Transverse colon (tissue), 4 donors: ENCODE results near the gene SNUPN. TPM values are rescaled to one million over a fixed set of nuclear protein-coding genes. Genes with fewer than 3 reads are reported as not detected.

Experiments used
- DNase-seq: peaks from one replicate; pipeline ENCODE4 v3.0.0-alpha.2; 2019
- H3K27ac ChIP-seq, 4 donors: fragments of 200-600 bp; sonication (generic); 2 replicates each; pipeline ENCODE4 v1.5.1; 2016 to 2018; ENCODE audit warnings: inconsistent platforms in 4 of 4
- H3K27me3 ChIP-seq: fragments of 200-600 bp; sonication (generic); 2 replicates; pipeline ENCODE4 v1.5.1; 2017; ENCODE audit warnings: inconsistent platforms
- H3K36me3 ChIP-seq, 4 donors: fragments of 200-600 bp; sonication (generic); 2 replicates each; pipeline ENCODE4 v1.5.1; 2017 to 2019; ENCODE audit warnings: inconsistent platforms in 4 of 4
- H3K4me1 ChIP-seq, 4 donors: fragments of 200-600 bp; sonication (generic); 2 replicates each; pipeline ENCODE4 v1.5.1; 2017 to 2020; ENCODE audit warnings: inconsistent platforms in 4 of 4
- H3K4me3 ChIP-seq, 4 donors: fragments of 200-600 bp; sonication (generic); 1 replicate in 1 of 4; 2 replicates in 3 of 4; pipeline versions ENCODE4 v1.5.1 to v1.6.1; 2017 to 2019; ENCODE audit warnings: inconsistent platforms in 4 of 4
- H3K9me3 ChIP-seq, 2 donors: fragments of 200-600 bp; sonication (generic); 2 replicates each; pipeline ENCODE4 v1.5.1; 2017 to 2019; ENCODE audit warnings: inconsistent platforms in 2 of 2
- CTCF ChIP-seq, 5 experiments: fragments of 200-600 bp in 3 of 5; fragments of 450-650 bp in 2 of 5; sonication (generic) in 3 of 5; IDR thresholded peaks; 1 replicate in 2 of 5; 2 replicates in 3 of 5; pipeline ENCODE4 v1.5.1; 2016 to 2017; ENCODE audit warnings: antibody characterized with exemption in 5 of 5, inconsistent platforms in 3 of 5, mild to moderate bottlenecking in 2 of 5, moderate library complexity in 1 of 5
- EP300 ChIP-seq: sonication (generic); formaldehyde crosslinking; IDR thresholded peaks from one replicate; pipeline ENCODE4 v1.6.1; 2017; ENCODE audit warnings: antibody characterized with exemption, low read depth
- POLR2A ChIP-seq: fragments of 450-650 bp; IDR thresholded peaks from one replicate; pipeline ENCODE4 v1.6.1; 2016; ENCODE audit warnings: antibody characterized with exemption, mild to moderate bottlenecking, moderate library complexity
- POLR2AphosphoS5 ChIP-seq, 3 donors: sonication (generic); formaldehyde crosslinking; IDR thresholded peaks; one replicate each; pipeline ENCODE4 v1.6.1; 2016; ENCODE audit warnings: antibody characterized with exemption in 3 of 3
- WGBS, 2 donors: methylation state at CpG; one replicate each; pipeline ENCODE4 v1.1.5; 2018; ENCODE audit warnings: low coverage in 1 of 2; 5-methylcytosine and 5-hydroxymethylcytosine counted together
- in situ Hi-C, 4 donors: fragments of 200-750 bp; cut with MboI; loops; one replicate each; pipeline versions ENCODE4 v1.15.0 to v1.15.1; 2017; ENCODE audit warnings: low sequenced_read_pairs in 3 of 4, low pct_ligation_motif_present in 1 of 4, low pct_unique_long_range_greater_than_20kb in 1 of 4
- intact Hi-C: fragments of 100-400 bp; cut with DNase I; formaldehyde crosslinking; loops from one replicate; pipeline ENCODE4 v1.15.1; 2023; ENCODE audit warnings: low total_unique reads
- total RNA-seq, 4 donors: library from RNA; depleted of rRNA; stranded (reverse); fragments of >200 nt; gene quantifications; one replicate each; pipeline ENCODE4 v1.1.0, GENCODE V29; 2016

SNUPN gene
- total RNA-seq, 4 donors from 2014 or later, result 9.4 to 29.5 (median 23.2) TPM

DNA sequence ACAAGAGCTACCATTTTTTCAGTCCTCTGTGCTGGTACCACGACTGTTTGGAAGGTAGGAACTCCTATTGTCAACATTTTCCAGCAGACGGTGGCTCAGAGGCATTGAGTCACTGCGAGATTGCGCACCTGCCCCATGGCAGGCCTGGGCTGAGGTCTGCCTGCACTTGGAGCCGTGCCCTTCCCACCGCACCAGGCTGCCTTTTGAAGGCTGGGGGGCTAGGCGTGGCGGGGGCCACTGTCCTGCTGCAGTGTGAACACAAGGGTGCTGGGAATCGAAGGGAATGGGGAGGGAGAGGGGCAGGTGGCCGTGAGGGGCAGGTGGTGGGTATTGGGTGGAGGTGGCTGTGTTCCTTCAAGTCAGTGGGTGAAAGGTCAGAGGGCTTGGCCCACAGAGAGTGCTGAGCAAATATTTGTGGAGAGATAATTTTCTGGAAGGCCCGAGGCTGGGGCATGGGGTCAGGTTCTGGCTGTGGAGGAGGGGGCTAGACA, 38.5 kb upstream of the SNUPN start:
- intact Hi-C loops, result no loop called here
- no peak overlapping the region for H3K4me3 ChIP-seq
- DNase-seq, result peak; percentile 67
- TF ChIP-seq POLR2AphosphoS5 (IDR thresholded peaks at IDR 0.05), result peak in 2 of 3 donors; percentile 13 to 37
- TF ChIP-seq EP300, result no peak
- TF ChIP-seq POLR2A, result no peak
- no peak for TF ChIP-seq CTCF (IDR thresholded peaks at IDR 0.05)
- peak overlapping the region; percentile 72 to 87 (median 77) for H3K27ac ChIP-seq
- H3K36me3 ChIP-seq, result no peaks in the 10 kb centered on the region
- 17 to 40% methylated on average over 1 to 10 of the region's 11 CpGs for WGBS, 2 donors
- peaks cover 24 to 80% (median 55%) of the 10 kb centered on the region in 4 donors for H3K4me1 ChIP-seq
- no peaks in the 10 kb centered on the region for H3K9me3 ChIP-seq
- H3K27me3 ChIP-seq, result no peaks in the 10 kb centered on the region
- in situ Hi-C loops, result no loop called here

- TF ChIP-seq POLR2AphosphoS5 (IDR thresholded peaks at IDR 0.05) (no peak), POLR2A (no peak)
- H3K4me1 ChIP-seq, result peaks cover 24 to 80% (median 57%) of the 10 kb centered on the region in 4 donors
- in situ Hi-C loops (no loop called here), intact Hi-C loops (no loop called here)
- no peaks in the 10 kb centered on the region for H3K27me3 ChIP-seq
- H3K27ac ChIP-seq, result peak overlapping the region; percentile 72 to 87 (median 77)
- H3K36me3 ChIP-seq, result no peaks in the 10 kb centered on the region
- 74% methylated on average over 9 of the region's 9 CpGs; no CpG with 5 or more reads in 1 of the 2 donors for WGBS, 2 donors
- DNase-seq, result no peak
- no peaks in the 10 kb centered on the region for H3K9me3 ChIP-seq
- H3K4me3 ChIP-seq, result no peak overlapping the region
Observed at GRCh38 chr15:75662823-75663519, 37.4 kb upstream of the SNUPN start.

DNA sequence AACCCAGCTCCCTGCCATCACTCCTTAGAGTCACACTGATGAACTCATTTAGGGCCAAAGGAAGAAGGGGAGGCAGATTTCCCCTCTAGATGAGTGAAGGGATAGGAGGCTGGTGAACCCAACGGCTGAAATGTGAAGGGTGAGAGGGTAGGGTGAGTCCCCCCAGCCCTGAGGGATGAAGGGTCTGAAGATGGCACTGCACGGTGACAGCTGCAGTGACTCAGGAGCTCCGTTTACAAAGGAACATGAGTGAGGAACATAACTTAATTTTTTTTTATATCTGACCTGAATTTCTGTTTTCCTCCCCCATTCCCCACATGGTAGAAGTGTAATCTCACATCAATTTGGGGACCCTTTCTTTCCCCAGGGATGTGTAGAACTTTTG, 36.2 kb upstream of the SNUPN start:
- Histone ChIP-seq H3K4me1 (peaks cover 16 to 72% (median 48%) of the 10 kb centered on the region in 4 donors), H3K4me3 (no peak overlapping the region), H3K36me3 (peaks cover 0 to 4% (median 0%) of the 10 kb centered on the region in 4 donors), H3K27ac (peak overlapping the region; percentile 71 to 87 (median 81)), H3K27me3 (no peaks in the 10 kb centered on the region), H3K9me3 (no peaks in the 10 kb centered on the region)
- TF ChIP-seq CTCF (IDR thresholded peaks at IDR 0.05), result no peak
- no peak for TF ChIP-seq POLR2A
- TF ChIP-seq POLR2AphosphoS5 (IDR thresholded peaks at IDR 0.05), result no peak
- no peak for TF ChIP-seq EP300
- intact Hi-C loops, result no loop called here
- in situ Hi-C loops, result no loop called here
- WGBS, 2 donors, result 59 to 73% methylated on average over 3 of the region's 3 CpGs
- no peak for DNase-seq

GRCh38 chr15:75661100-75661755, 35.7 kb upstream of the SNUPN start:
- no peak for TF ChIP-seq EP300
- TF ChIP-seq POLR2AphosphoS5 (IDR thresholded peaks at IDR 0.05), result peak; percentile 50 to 56 (median 56)
- TF ChIP-seq POLR2A, result no peak
- TF ChIP-seq CTCF (IDR thresholded peaks at IDR 0.05), result no peak
- intact Hi-C loops, result no loop called here
- no peaks in the 10 kb centered on the region for H3K9me3 ChIP-seq
- peaks cover 16 to 66% (median 43%) of the 10 kb centered on the region in 4 donors for H3K4me1 ChIP-seq
- peak; percentile 83 for DNase-seq
- WGBS, 2 donors, result 65% methylated on average over 14 of the region's 14 CpGs; no CpG with 5 or more reads in 1 of the 2 donors
- peak overlapping the region; percentile 71 to 87 (median 81) for H3K27ac ChIP-seq
- H3K4me3 ChIP-seq, result no peak overlapping the region
- H3K36me3 ChIP-seq, result peaks cover 0 to 4% (median 0%) of the 10 kb centered on the region in 4 donors
- in situ Hi-C loops, result no loop called here
- H3K27me3 ChIP-seq, result no peaks in the 10 kb centered on the region
